Effector CD8-positive, alpha-beta T cell (primary cell): ENCODE data around the gene PML.
"Not testable (repeated sequence)": the region's sequence is repeated elsewhere in the genome, so short reads cannot be mapped to it uniquely, and the experiment has no call there.

Source experiments
- DNase-seq: peaks from one replicate; lab custom pipeline; 2025; lab: John Stamatoyannopoulos, UW

Gene PML

DNA sequence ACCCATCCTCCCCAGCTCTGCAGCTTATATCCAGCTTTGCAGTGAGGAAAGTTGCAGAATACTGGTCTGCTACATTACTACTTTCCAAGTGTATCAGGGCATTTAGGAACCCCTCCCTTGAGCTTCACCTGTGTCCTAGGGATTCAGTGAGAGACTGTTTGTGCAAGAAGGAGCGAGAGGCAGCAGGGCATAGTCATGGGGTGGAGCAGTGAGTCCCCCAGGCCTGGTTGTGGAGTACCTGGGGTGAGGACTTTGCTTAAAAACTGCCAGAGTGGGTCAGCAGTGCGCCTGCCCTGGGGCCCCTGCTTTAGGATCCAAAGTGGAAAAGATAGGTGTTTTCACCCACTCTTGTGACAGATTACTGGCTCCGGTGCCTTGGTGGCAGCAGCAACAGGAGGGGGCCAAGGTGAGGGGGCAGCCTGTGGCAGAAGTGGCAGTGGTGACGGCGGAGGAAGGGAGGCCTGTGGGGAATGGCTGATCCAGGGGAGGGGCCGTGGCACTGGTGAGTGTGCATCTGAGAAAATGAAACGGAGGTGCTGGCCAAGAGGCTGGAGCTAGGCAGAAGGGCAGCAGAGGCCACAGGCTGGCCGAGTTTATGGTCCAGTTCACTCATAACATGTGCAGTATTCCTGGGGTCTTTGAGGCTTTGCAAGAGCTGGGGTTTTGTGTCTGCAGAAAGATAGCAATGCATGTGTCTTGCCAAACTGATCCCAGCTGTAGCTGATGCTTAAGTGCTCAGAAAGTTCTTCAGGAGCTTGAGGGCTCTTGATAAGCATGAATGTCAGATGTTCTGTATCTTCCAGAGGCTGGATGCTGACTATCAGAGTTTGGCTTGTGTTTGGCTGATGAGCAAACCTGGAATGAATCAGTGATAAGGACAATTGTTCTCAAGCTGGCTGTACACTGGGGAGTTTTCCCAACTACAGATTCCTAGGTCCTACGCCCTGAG, 44.5 kb downstream of the PML start:
- DNase-seq = no peak

DNA sequence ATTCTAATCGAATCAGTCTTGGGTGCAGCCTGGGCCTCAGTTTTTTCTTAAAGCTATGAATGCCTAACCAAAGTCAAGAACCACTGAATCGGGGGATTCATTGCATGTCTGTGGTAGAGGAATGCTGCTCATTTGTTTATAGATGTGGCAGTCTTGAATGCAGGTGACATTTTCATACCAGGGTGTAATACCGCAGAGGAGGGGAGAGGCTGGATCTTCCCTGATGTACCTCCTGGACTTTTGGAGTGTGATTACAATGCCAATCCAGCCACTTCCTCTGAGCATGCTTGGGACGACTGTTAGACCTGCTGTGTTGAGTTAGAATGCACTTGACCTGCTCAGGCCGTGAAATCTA, 45.1 kb downstream of the PML start:
- no peak for DNase-seq

DNA sequence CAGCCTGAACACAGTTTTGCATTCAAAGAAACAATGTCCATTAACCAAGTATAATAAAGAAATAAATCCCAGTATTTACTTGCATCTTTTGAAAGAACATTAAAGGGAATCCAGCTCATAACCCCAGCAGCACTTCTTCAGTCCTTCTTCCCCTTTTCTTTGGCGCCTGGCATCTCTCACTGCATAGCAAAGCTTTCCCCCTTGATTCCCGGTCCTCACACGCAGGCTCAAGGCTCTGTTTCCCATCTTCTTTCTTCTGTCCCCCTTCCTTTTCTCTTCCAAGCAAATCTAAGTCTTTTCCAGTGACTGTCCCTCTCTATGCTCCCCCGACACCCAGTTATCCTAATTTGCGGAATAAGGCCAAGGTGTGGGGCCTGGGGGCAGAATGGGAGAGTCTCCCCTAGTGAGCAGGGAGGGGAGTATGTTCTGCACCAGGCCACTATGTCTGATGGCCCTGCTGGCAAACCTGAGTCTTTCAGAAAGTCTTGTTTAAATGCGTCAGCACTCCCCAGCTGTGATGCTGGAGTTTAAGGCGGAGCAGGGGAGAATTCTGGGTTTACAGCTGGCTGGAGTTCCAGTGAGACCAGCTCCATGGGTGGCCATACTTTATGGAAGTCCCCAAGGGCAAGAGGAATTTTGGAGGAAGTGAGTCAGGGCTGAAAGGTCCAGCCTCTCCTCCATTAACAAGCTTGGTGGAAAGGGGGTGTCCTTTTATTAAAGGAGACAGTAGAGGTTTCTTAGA, 45.8 kb downstream of the PML start:
- no peak for DNase-seq

DNA sequence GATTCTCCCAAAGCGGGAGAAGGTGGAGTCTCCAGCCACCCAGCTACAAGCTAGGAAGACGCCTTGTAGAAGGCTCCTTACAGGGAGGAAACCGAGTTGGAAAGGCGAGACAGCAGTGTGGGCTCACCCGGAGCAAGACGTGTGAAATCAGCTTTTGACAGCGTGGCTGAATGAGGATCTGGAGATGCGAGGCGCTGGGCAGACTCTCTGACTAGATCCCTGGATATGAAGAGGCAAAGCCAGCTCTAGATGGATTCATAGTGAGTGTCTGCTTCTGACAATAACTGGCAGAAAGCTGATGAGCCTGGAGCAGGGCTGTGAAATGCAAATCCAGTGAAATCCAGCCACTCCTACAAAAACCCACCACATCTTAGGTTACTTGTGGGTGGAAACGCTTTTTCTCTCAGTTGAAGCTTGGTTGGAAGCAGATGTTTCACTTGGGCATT, 46.8 kb downstream of the PML start:
- no peak for DNase-seq

DNA sequence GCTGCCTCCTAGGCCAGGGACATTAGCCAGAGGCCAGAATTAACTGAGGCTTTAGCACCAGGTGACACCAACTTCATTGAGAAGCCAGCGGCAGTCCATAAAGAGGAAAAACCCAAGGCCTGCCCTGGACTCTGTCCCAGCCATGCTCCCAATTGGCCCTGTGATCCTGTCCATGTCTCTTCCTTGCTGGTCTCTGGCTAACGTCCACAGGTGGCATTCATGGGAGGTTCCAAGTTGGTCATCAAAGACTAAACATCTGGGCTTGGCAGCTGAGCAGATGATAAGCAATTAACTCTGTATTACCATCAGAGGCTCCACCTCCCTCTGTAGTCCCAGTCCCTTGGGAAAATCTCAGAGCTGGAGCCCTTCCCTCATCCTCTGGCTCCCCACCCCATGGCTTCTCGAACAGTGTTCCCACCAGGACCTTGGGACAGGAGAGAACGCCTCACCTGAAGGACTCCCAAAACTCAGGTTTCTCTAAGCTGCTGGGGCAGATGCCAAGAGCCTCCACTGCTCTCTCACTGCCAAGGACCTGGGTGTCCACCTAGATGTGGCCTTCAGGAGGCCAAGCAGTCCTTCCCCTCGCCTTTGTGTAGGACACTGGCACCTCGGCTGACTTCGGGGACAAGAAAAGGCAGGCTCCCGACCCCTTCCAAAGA, 47.4 kb downstream of the PML start:
- DNase-seq = no peak

DNA sequence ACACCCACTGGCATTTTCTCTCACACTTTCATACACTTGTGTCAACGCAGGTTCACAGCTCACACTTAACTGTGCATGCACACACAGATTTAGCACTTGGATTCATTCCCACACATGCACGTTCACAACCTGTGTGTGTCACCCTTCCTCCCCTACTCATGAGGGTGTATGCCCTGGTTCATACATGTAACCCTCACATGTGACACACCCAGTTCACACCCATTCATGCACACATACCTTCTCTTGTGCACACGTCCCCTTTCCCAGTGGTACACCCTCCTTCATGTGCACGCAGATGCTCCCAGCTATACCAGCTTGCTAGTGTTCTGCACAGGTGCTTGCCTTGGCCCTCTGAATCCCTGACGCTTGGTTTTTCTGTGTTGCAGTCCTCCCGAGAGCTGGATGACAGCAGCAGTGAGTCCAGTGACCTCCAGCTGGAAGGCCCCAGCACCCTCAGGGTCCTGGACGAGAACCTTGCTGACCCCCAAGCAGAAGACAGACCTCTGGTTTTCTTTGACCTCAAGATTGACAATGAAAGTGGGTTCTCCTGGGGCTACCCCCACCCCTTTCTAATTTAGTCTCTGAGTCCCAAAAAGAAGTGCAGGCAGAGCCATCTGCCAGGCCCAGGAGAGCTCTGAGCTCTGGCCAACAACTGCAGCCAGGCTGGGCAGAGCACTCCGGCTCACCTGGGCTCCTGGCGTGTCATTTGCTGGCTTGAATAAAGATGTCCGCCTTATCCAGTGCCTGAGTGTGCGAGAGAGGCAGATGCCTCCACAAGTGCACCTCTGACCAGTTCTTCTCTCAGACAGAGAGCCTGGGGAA, 48.3 kb downstream of the PML start:
- no peak for DNase-seq

DNA sequence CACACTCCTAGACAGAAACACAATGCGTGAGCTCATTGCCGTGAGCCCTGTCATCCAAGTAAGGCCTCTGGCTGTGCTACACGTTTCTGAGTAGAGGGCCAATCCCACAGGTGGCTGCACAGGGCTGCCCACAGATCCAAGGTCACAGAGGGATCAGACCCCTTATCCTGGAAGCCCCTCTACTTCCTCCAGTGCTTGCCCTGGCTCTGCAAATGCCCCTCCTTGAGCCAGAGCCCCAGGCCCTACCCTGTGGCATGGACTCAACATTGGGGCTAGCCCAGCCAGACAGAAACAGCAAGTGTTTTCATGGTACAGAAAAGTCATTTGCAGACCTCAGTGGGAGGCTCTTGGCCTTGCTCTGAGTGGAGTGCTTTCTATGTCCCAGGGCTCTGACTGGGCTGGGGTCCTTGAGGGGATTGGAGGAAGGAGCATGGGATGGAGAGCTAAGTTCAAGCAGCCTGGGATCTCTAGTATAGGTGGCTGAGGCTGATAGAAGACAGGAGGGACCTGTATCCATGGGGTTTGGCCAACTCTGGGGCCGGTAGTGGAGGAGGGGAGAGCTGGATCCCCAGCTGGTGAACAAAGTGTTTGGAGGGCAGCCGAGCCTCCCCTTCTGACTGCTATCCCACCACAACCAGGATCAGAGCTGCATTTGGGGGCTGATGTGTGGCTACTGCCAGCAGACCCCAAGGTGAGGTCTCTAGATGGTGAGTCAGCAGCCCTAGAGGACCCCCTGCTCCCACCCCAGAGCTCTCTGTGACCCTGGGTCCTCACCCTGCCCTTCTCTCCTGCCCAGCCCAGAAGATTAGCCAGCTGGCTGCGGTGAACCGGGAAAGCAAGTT, 49.1 kb downstream of the PML start:
- no peak for DNase-seq

DNA sequence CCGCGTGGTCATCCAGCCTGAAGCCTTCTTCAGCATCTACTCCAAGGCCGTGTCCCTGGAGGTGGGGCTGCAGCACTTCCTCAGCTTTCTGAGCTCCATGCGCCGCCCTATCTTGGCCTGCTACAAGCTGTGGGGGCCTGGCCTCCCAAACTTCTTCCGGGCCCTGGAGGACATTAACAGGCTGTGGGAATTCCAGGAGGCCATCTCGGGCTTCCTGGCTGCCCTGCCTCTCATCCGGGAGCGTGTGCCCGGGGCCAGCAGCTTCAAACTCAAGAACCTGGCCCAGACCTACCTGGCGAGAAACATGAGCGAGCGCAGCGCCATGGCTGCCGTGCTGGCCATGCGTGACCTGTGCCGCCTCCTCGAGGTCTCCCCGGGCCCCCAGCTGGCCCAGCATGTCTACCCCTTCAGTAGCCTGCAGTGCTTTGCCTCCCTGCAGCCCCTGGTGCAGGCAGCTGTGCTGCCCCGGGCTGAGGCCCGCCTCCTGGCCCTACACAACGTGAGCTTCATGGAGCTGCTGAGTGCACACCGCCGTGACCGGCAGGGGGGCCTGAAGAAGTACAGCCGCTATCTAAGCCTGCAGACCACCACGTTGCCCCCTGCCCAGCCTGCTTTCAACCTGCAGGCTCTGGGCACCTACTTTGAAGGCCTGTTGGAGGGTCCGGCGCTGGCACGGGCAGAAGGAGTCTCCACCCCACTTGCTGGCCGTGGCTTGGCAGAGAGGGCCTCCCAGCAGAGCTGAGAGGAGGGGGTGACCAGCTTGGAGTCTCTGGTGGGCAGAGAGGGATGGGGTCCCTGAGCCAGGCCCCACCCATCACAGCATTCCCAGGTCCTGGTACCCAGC, 50.0 kb downstream of the PML start:
- DNase-seq = no peak

DNA sequence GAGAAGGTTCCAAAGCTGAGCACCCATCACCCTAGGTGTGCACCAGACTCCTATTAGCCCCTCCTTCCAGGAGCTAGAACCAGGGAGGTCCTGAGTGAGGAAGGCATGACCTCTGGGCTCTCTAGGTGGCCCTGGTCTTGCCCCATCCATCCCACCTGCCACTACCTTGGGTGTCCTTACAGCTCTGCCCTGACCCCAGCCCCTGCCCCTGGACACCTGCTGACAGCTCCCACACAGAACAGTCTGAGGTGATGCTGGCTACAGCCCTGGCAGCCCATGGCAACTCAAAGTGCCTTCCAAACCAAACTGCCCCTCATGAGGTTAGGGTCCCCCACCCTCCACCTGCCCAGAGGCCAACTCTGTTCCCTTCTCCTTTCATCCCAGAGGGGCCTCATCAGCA, 50.7 kb downstream of the PML start:
- no peak for DNase-seq

DNA sequence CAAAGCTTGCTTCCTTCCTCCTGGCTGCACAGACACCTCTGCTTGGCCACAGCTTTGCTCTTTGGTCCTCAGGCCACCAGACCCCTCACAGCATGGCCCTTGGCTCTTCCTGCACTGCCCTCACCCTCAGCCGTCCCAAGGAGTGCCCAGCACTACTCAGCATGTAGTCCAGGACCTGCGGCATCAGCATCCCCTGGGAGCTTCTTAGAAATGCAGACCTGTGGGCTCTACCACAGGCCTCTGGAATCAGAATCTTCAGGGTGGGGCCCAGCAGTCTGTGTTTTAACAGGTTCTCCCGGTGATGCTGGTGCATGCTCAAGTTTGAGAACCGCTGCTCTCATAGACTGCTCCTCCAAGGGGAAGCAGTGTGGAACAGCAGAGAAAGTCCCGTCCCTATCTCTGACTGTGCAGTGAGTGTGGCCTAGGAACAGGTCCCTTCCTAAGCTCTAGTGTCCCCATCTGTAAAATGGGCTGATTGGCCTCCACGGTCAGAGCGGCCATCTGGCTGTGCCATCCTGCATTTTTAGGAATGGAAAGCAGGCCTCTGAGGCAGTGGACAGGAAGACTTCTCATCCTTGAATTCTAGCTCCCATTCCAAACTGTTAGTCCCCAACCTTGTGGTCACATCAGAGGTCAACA, 51.2 kb downstream of the PML start:
- DNase-seq = no peak

DNA sequence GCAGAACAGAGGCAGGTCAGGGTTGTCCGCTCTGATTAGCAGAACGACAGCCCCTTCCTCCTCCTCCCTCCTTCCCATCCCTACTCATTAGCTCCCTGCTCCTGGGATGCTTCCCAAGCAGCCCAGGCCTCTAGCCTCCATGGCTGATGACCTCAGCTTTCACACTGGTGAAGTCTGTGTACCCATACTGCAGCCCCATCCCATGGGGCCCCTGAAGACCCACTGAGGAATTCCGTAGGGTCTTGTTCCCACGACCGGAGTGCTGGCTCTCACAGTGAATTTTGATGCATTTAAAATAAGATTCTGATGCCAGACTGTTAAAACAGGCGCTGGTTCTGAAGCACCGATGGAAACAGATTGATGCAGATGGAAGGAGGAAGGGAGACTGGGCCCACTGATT, 51.8 kb downstream of the PML start:
- DNase-seq = no peak

DNA sequence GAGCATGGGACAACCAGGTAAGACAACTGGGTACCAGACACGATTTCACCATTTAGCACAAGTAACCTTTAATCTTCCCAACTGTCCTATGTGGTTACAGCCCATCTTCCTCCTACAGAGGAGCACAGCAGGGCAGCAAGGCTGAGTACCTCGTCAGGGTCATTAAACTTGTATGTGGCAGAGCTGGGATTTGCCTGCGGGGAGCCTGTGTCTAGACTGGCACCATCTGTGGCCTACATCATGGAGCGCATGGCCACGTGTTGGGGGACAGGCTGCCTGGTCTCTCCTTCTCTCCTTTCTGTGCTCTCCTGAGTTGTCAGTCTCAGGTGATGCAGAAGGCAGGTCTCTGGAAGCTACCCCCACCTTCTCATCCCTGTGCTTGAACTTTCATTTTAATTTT, 55.6 kb downstream of the PML start:
- no peak for DNase-seq

DNA sequence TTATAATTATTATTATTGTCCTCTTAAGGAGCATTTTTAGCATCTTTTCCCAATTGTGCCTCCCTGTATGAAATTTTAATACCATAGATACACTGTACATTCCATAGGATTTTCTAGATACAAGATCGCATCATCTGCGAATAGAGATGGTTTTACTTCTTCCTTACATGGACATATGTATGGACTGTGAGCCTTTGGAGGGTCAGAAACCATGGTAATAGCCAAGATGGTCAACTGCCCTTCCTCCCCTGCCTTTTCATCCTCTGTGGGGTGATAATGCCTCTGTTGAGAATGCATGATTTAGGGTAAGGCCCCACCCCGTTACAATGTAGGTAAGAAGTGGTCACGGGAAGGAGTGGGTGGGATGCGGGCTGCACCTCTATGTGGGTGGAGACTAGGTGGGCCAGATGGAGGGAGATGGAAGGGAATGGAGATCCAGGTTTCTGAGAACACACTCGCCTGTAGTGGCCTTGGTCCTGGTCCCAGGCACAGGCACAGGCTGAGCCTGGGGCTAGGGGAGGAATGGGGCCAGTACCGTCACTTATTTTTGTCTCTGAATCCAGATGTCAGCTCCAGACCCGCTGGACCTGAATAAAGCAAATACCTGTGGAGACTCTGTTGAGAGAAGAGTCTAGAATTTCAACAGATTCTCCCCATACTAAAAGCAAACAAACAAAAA, 56.2 kb downstream of the PML start:
- no peak for DNase-seq

DNA sequence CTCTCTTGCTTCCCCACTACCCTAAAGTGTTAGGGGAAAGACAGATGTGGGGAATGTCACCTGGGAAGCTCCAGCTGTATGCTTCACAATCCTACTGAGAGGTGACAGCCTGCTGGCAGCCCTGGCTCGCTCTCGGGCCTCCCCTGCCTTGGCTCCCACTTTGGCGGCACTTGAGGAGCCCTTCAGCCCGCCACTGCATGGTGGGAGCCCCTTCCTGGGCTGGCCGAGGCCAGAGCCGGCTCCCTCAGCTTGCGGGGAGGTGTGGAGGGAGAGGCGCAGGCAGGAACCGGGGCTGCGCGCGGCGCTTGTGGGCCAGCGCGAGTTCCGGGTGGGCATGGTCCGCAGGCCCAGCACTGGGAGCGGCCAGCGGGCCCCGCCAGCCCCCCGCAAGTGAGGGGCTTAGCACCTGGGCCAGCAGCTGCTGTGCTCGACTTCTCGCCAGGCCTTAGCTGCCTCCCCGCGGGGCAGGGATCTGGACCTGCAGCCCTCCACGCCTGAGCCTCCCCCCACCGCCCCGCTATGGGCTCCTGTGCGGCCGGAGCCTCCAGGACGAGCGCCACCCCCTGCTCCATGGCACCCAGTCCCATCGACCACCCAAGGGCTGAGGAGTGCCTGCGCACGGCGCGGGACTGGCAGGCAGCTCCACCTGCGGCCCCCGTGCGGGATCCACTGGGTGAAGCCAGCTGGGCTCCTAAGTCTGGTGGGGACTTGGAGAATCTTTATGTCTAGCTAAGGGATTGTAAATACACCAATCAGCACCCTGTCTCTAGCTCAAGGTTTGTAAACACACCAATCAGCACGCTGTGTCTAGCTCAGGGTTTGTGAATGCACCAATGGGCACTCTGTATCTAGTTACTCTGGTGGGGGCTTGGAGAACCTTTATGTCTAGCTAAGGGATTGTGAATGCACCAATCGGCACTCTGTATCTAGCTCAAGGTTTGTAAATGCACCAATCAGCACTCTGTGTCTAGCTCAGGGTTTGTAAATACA, 58.0 kb downstream of the PML start:
- DNase-seq = not testable (repeated sequence)

DNA sequence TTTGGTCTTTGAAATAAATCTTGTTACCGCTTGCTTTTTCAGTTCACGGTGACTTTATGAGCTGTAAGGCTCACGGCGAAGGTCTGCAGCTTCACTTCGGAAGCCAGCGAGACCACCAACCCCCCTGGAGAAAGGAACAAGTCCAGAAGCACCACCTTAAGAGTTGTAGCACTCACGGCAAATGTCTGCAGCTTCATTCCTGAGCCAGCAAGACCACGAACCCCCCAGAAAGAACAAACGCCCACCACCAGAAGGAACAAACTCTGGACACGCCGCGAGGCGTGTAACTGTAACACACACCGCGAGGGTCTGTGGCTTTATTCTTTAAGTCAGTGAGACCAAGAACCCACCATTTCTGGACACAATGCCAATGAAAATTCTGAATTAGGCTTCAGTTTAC, 59.0 kb downstream of the PML start:
- no peak for DNase-seq

DNA sequence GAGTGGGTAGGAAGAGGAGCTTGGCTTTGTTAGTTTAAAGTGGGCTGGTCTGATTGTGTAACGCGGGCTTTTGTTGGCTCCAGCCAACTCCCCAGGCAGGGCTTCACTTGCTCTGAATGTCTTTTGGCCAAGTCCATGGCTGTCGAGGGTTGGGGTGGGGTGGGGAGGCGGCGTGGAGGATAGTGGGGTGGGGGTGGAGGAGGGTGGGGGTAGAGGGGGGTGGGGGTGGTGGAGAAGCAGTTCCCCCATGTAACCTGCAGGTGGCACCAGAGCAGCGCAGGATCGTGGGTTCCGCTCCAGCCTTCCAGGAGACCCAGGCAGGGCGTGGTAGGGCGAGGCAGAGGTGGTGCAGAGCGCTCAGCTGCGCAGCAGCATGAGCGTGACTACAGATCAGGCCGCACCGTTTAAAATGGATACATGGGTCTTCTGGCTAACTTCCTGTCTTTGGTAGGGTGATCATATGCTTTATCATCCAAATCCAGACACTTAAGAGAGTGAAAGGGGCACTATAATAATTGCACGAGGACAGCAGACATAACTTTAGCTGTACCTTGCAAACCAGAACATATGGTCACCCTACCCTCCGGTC, 59.5 kb downstream of the PML start:
- DNase-seq = peak; percentile 46

DNA sequence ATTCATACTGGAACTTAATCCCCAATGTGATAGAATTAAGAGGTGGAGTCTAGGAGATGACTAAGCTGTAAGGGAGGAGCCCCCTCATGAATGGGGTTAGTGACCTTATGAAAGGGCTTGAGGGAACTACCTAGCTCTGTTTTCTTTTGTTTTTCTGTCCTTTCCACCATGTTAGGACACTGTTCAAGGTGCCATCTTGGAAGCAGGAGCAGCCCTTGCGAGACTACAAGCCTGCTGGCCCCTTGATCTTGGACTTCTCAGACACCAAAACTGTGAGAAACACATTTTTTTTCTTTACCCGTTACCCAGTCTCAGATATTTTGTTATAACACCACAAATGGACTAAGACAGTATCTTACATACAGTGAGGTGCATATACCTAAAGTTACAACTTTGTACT, 61.3 kb downstream of the PML start:
- no peak for DNase-seq
